ENCODE measurements around the gene ADRB2.

Gene ADRB2

GRCh38 chr5:148831590-148832565 is 5.5 kb downstream of the ADRB2 start:
- DNase-seq: no peak

- DNase-seq: no peak
These were observed 6.7 kb downstream of the ADRB2 start for GRCh38 chr5:148833122-148833521.

- DNase-seq: no peak
These were observed 7.5 kb downstream of the ADRB2 start for GRCh38 chr5:148833925-148834324.

GRCh38 chr5:148834689-148835088 is 8.3 kb downstream of the ADRB2 start:
- DNase-seq: no peak

- DNase-seq: no peak
These were observed 10.2 kb downstream of the ADRB2 start for GRCh38 chr5:148836272-148837250.

- DNase-seq: no peak
These were observed 11.0 kb downstream of the ADRB2 start for GRCh38 chr5:148837383-148837782.

- DNase-seq: no peak
These were observed 11.9 kb downstream of the ADRB2 start for GRCh38 chr5:148838357-148838756.

GRCh38 chr5:148839960-148840359 is 13.5 kb downstream of the ADRB2 start:
- DNase-seq: no peak

GRCh38 chr5:148840531-148840930 is 14.1 kb downstream of the ADRB2 start:
- DNase-seq: no peak

- DNase-seq: no peak
These were observed 15.1 kb downstream of the ADRB2 start for GRCh38 chr5:148841519-148841918.

GRCh38 chr5:148842161-148842560 is 15.8 kb downstream of the ADRB2 start:
- DNase-seq: no peak

- no peak for DNase-seq
These were observed 17.3 kb downstream of the ADRB2 start for GRCh38 chr5:148843510-148844318.

GRCh38 chr5:148844433-148845280 is 18.2 kb downstream of the ADRB2 start:
- DNase-seq: no peak

GRCh38 chr5:148846930-148847329 is 20.5 kb downstream of the ADRB2 start:
- DNase-seq: no peak

- no peak for DNase-seq
These were observed 21.0 kb downstream of the ADRB2 start for GRCh38 chr5:148847456-148847855.

- DNase-seq: no peak
These were observed 22.1 kb downstream of the ADRB2 start for GRCh38 chr5:148848393-148849031.

- DNase-seq: peak; percentile 32
These were observed 23.1 kb downstream of the ADRB2 start for GRCh38 chr5:148849461-148849860.

GRCh38 chr5:148850836-148851235 is 24.4 kb downstream of the ADRB2 start:
- no peak for DNase-seq

GRCh38 chr5:148853868-148854267 is 27.5 kb downstream of the ADRB2 start:
- DNase-seq: no peak

- no peak for DNase-seq
These were observed 29.0 kb downstream of the ADRB2 start for GRCh38 chr5:148855249-148856008.

Measured in NCI-H69 (cell line).